ENCODE data around the gene MYO9A.

DNA sequence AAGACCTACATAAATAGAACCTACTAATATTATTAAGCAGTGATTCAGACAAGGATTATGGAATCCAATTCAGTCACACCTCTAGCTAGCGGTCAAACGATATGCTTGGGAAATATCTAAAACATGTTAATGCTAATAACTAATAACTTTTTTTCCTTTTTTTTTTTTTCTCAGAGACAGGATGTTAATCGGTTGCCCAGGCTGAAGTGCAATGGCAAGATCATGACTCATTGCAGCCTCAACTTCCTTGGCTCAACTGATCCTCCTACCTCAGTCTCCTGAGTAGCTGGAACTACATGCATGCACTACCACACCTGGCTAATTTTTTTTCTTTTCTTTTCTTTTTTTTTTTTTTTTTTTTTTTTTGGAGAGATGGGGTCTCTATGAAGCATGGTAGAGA is 183.5 kb downstream of the MYO9A start:
- TF ChIP-seq, protein P1, sequence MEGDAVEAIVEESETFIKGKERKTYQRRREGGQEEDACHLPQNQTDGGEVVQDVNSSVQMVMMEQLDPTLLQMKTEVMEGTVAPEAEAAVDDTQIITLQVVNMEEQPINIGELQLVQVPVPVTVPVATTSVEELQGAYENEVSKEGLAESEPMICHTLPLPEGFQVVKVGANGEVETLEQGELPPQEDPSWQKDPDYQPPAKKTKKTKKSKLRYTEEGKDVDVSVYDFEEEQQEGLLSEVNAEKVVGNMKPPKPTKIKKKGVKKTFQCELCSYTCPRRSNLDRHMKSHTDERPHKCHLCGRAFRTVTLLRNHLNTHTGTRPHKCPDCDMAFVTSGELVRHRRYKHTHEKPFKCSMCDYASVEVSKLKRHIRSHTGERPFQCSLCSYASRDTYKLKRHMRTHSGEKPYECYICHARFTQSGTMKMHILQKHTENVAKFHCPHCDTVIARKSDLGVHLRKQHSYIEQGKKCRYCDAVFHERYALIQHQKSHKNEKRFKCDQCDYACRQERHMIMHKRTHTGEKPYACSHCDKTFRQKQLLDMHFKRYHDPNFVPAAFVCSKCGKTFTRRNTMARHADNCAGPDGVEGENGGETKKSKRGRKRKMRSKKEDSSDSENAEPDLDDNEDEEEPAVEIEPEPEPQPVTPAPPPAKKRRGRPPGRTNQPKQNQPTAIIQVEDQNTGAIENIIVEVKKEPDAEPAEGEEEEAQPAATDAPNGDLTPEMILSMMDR (conservative IDR thresholded peaks at IDR 0.05): no peak
- no peak for TF ChIP-seq EZH2 (IDR thresholded peaks at IDR 0.05; ENCODE audit: low read depth)
